ENCODE results near the gene SUMF1.
"Not testable (repeated sequence)": the region's sequence is repeated elsewhere in the genome, so short reads cannot be mapped to it uniquely, and the experiment has no call there.

SUMF1 gene

GRCh38 chr3:4332574-4332973 lies 134.5 kb downstream of the SUMF1 start:
- no peak for DNase-seq

GRCh38 chr3:4332111-4332510 lies 135.0 kb downstream of the SUMF1 start:
- DNase-seq = no peak

DNA sequence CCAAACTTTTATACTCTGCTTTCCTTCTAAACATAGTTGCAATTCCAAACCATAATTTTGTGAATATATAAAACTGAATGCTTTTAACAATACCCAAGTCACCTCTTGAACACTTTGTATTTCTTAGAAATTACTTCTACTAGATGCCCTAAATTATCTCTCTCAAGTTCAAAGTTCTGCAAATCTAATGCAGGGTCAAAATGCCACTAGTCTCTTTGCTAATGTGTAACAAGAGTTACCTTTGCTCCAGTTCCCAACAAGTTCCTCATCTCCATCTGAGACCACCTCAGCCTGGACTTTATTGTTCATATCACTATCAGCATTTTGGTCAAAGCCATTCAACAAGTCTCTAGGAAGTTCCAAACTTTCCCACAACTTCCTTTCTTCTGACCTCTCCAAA lies 137.3 kb downstream of the SUMF1 start:
- not testable (repeated sequence) for DNase-seq

GRCh38 chr3:4326868-4327267 lies 140.2 kb downstream of the SUMF1 start:
- no peak for DNase-seq

DNA sequence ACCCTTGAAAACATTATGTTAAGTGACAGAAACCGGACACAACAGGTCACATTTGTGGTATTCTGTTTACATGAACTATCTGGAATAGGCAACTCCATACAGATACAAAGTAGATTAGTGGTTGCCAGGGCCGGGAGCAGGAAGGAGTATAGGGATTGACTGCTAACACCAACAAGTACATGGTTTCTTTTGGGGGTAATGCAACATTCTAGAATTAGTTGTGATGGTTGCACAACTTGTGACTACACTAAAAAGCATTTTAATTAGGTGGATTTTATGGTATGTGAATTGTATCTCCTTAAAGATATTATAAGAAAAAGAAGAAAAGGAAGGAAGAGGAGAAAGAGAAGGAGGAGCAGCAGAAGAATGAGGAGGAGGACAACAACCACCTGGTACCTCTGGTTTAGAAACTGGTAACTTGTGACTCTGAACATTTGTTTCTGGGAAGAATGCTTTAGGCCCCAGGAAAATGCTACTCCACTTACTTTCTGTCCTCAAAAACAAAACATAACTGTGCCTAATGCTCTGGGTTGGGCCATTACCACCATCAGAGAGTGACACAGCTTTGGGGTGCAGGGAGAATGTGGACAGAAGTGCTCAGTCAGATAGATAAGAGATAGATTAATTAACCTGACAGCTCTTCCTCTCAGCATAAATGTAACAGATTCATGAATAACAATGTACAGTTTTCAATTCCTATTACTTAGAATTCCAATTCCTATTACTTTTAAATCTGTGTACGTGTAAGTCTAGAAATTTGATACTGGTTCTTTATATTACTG lies 143.6 kb downstream of the SUMF1 start:
- no peak for DNase-seq

- no peak for DNase-seq
These were observed 144.4 kb downstream of the SUMF1 start for GRCh38 chr3:4322635-4323034.

DNA sequence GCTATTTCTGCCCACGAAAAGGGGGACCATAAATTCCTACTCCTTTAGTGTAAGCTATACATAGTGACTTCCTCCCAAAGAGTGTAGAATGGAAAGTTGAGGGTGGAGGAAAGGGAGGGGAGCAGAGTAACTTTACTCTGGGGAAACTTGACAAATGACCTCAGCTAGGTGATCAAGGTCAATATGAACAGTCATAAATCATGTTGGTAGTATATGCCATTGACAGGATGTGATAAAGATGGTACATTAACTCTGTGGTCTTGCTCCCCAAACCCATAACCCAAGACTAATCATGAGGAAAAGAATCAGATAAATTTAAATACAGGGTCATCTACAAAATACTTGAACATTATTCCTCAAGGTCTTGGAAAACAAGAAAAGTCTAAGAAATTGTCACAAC lies 145.3 kb downstream of the SUMF1 start:
- no peak for DNase-seq

DNA sequence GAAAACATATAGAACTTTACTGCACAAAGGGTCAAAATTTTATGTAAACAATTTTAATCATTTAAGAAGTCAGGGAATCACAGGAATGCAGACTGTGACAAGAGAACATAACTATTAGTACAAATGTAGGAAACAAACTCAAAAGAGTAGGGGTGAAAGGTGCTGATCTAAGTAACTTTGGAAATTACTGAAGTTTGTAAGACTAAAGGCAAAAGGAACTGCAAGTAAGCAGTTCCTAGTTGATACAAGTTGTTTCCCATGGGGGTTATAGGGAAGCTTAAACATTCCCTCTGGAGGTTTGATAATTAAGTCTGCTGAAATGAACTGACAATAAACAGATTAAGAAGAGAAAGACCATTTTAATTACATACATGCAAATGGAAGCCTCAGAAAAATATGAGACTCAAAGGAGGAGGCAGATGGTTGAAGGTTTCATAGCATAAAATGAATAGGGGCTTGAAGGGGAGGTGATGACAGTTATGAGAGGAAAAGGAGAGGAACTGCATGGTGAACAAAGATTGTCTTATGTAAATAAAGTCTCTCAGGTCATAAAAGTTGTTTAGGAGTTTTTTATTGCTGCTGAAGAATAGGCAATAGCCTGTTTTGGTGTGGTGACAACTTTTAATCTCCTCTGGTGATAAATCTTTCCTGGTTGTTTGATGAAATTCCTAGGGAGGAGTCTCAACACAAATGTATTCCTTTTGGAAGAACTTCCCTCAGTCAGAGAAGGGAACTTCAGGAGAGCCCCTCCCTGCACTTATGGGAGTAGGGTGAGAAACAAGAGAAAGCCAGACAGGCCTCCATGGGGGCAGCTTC lies 146.8 kb downstream of the SUMF1 start:
- no peak for DNase-seq

DNA sequence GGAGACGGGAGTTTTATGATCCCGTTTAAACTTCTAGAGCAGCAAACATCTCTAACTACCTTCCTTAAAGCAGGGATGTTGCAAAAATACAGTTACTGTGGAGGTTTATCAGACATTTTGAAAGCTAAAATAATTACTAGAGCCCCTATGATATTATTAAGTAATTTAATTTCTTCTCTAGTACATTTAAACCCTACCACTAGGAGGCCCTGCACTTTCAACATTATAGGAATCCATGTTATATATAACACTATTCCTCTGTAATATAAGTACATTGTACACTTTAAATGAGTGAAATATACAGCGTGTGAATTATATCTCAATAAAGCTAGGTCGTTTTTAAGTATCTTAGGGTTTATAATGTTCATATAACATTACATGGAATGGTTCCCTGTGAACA lies 152.4 kb downstream of the SUMF1 start:
- DNase-seq = no peak

DNA sequence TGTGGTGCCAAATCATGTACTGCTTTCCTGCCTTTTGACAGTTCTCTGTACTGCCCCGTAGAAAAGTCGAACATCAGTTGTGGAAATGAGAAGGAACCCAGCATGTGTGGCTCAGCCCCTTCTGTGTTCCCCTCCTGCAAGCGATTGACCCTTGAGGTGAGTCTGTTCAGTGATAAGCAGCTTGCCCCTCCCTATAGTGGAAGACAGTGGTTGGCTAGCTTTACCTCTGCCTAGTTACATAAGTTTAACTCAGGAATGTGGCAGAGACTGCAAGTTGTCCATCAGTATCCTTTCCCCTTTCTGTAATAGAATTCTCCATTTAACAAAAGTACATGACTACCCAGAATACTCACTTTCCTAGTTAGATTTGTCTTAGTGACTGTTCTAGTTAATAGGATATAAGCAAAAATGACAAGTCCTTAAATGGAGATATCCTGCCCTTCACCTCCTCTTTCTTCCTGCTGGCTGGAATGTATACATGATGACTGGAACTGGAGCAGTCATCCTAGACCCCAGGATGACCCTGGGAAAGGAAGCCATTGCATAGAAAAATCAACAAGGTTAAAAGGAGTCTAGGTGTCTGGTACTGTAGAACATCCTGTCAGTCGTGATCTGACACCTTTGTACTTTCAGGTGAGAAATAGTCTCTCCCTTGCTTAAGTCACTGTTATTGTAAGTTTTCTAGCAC lies 153.3 kb downstream of the SUMF1 start:
- no peak for DNase-seq

DNA sequence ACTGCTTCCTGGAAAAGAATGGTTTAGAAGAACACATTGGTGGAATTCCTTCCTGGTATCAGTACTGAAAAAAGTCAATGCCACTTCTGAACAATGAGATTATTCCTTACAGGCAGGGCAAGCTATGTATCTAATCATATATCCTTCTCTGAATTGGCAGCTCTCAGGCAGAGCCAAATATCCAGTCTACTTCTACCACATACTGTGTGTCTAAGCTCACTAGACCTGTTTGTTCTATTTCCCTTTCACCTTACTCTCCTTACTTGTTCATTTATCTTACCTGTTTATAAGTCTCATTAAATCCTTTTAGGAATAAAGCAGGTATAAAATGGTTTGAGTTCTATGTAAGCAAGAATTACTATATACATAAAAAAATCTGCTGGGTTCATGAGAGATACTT lies 155.6 kb downstream of the SUMF1 start:
- DNase-seq = no peak
